Measurements from ENCODE around the gene BTNL8.
"Not testable (repeated sequence)": the region's sequence is repeated elsewhere in the genome, so short reads cannot be mapped to it uniquely, and the experiment has no call there.

Gene BTNL8

DNA sequence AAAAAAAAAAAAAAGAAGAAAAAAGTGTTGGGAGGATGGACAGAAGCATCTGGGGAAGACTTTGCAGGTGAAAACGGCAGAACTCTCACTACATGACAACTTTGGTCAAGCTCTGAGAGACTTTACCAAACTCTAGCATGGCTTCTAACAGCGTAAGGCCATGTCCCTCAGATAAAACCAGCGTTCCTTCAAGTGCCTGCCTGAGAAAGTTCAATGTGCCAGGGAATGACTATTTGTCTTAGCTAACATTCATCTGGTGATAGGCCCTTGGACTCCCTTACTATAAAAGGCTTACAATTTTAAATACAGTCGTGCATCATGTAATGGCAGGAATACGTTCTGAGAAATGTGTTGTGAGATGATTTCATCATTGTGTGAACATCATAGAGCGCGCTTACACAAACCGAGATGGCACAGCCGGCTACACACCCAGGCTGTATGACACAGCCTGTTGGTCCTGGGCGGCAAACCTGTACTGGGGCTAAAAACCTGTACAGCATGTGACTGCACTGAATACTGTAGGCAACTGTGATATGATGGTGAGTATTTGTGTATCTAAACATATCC is 23.0 kb upstream of the BTNL8 start:
- DNase-seq, result no peak

DNA sequence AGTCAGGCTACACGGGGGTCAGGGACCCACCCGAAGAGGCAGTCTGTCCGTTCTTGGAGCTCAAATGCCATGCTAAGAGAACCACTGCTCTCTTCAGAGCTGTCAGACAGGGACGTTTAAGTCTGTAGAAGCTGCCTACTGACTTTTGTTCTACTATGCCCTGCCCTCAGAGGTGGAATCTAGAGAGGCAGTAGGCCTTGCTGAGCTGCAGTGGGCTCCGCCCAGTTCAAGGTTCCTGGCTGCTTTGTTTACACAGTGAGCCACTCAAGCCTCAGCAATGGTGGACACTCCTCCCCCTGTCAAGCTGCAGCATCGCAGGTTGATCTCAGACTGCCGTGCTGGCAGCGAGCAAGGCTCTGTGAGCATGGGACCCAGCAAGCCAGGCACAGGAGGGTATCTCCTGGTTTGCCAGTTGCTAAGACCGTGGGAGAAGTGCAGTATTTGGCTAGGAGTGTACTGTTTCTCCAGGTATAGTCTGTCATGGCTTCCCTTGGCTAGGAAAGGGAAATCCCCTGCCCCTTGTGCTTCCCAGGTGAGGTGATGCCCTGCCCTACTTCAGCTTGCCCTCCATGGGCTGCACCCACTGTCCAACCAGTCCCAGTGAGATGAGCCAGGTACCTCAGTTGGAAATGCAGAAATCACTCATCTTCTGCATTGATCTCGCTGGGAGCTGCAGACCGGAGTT is 13.0 kb upstream of the BTNL8 start:
- DNase-seq, result not testable (repeated sequence)

DNA sequence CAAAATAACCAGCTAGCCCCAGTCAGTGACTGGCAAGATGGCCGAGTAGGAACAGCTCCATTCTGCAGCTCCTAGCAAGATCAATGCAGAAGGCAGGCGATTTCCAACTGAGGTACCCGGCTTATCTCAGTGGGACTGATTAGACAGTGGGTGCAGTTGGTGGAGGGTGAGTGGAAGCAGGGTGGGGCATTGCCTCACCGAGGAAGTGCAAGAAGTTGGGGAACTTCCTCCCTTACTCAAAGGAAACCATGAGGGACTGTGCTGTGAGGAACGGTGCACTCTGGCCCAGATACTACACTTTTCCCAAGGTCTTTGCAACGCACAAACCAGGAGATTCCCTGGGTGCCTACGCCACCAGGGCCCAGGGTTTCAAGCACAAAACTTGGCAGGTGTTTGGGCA is 9.6 kb upstream of the BTNL8 start:
- DNase-seq, result no peak

DNA sequence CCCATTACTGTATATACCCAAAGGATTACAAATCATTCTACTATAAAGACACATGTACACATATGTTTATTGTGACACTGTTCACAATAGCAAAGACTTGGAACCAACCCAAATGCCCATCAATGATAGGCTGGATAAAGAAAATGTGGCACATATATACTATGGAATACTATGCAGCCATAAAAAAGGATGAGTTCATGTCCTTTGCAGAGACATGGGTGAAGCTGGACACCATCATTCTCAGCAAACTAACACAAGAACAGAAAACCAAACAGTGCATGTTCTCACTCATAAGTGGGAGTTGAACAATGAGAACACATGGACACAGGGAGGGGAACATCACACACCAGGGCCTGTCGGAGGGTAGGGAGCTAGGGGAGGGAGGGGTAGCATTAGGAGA is 3.6 kb upstream of the BTNL8 start:
- DNase-seq, result not testable (repeated sequence)

DNA sequence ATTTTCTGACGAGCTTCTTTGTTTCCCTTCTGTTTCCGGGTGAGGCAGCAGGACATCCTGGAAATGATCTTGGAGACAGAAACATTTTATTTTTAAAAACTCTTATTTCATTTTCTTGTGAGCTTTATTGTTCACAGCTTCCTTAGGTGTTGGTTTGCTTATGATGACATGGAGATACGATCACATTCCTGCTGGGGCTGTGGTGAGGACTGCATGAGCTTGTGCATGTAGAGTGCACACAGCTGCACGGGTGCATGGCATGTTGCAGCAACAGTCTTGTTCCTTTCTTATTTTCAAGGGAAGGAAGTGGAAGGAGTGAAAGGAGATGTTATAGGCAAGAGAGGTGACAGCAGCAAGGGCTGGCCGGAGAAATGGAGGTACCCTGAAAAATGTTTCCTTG is 1.2 kb downstream of the BTNL8 start:
- no peak for DNase-seq

- no peak for DNase-seq
Observed at GRCh38 chr5:180901319-180902009, 2.5 kb downstream of the BTNL8 start.

GRCh38 chr5:180908400-180908799 is 9.4 kb downstream of the BTNL8 start:
- no peak for DNase-seq

DNA sequence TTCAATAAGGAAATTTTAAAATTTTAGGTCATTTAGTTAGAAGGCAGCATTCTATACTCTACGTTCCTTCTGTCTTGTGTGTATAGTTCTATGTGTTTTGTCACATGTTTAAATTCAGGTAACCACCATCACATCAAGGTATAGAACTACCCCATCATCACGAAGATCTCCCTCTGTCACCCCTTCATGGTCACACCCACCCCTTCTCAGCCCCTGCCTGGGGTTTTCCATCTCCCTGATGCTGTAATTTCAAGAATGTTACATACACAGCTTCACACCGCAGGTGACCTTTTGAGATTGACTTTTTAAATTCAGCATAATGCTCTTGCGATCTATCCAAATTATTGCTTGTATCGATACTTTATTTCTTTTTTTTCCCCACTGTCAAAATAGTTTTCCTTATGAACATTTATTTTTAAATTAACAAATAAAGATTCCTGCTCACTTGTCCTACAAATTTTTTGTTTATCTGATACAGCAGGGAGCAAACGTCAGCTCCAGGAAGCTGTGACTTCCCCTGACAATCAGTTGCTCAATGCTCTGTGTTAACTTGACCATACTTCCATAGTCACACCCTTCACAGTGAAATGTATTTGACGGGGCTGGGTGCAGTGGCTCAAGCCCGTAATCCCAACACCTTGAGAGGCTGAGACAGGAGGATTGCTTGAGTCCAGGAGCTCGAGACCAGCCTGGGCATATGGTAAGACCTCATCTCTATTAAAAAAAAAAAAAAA is 10.2 kb downstream of the BTNL8 start:
- DNase-seq, result no peak

- DNase-seq, result no peak
Observed at GRCh38 chr5:180909782-180910181, 10.8 kb downstream of the BTNL8 start.

GRCh38 chr5:180910182-180910581 is 11.2 kb downstream of the BTNL8 start:
- no peak for DNase-seq

DNA sequence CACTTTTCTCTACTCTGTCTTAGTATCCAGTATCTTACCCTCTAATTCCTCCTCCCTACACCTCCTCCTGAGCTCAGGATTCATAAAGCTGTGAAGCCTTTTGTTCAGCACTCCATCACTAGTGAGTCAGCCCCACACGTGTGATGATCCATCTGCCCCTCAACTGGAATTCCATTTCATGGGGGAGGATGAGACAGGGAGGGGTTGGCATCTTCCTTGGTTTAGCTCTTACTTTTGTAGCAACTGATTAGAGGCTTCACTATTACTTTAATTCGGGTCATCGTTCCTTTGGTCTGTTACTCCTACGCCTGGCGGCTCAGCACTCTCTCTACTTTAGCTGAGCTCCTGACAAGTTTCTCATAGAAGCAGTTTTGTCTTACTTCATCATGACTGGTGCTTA is 11.8 kb downstream of the BTNL8 start:
- no peak for DNase-seq

- no peak for DNase-seq
Observed at GRCh38 chr5:180914646-180915045, 15.7 kb downstream of the BTNL8 start.

DNA sequence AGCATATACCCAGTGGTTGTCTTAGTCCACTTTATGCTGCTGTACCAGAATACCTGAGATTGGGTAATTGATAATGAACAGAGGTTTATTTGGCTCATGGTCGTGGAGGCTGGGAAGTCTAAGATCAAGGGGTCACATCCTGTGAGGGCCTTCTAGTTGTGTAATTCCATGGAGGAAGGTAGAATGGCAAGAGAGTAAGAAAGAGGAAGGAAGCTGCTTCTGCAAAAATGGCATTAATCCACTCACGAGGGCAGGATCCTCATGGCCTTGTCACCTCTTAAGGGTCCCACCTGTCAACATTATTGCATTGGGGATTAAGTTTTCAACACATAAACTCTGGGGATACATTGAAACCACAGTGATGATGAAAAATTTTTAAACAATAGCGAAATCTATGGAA is 17.0 kb downstream of the BTNL8 start:
- DNase-seq, result no peak

DNA sequence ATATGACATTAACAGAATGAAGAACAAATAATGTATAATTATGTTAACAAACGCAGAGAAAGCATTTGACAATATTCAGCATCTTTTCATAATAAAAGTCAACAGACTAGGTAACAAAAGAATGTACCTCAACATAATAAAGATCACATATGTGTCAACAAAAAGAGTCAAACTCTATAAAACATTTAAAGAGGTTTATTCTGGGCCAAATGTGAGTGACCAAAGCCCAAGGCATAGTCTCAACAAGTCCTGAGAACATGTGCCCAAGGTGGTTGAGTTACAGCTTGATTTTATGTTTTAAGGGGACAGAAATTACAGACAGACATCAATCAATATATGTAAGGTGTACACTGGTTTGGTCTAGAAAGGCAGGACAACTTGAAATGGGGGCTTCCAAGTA is 19.4 kb downstream of the BTNL8 start:
- no peak for DNase-seq

- no peak for DNase-seq
Observed at GRCh38 chr5:180920710-180921109, 21.8 kb downstream of the BTNL8 start.

DNA sequence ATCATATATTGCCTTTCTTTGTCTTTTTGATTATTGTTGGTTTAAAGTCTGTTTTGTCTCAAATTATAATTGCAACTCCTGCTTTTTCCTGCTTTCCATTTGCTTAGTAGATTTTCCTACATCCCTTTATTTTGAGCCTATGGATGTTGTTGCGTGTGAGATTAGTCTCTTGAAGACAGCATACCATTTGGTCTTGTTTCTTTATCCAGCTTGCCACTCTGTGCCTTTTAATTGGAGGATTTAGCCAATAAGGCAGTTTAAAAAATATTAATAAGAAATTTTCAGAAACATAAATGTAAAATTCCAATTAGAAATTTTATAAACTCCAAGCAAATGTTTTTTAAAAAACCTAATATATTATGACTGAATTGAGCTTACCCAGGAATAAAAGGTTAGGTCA is 24.0 kb downstream of the BTNL8 start:
- DNase-seq, result no peak

DNA sequence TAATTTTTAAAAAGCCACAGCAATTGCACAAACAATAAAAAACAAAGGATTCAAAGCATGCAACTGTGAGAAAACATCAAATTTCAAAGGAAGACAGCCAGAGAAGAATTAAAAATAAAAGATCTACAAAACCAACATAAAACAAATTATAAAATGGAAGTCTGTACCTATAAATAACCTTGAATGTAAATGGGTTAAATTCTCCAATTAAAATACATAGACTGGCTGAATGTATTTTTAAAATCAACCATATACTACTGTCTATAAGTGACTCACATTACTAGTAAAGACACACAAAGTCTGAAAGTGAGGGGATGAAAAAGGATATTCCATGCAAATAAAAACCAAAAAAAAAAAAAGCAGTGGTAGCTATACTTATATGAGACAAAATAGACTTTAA is 33.7 kb downstream of the BTNL8 start:
- no peak for DNase-seq

- no peak for DNase-seq
Observed at GRCh38 chr5:180935203-180935602, 36.2 kb downstream of the BTNL8 start.

DNA sequence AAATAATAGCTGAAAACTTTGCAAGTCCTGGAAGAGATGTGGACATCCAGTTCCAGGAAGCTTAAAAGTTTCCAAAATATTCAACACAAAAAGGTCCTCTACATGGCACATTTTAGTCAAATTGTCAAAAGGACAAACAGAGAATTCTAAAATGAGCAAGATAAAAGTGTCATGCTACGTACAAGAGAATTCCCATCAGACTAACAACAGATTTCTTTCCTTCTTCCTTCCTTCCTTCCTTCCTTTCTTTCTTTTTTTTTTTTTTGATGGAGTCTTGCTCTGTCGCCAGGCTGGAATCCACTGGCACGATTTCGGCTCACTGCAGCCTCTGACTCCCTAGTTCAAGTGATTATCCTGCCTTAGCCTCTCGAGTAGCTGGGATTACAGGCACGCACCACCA is 39.3 kb downstream of the BTNL8 start:
- no peak for DNase-seq

- DNase-seq, result no peak
Observed at GRCh38 chr5:180950291-180950949, 51.5 kb downstream of the BTNL8 start.

DNA sequence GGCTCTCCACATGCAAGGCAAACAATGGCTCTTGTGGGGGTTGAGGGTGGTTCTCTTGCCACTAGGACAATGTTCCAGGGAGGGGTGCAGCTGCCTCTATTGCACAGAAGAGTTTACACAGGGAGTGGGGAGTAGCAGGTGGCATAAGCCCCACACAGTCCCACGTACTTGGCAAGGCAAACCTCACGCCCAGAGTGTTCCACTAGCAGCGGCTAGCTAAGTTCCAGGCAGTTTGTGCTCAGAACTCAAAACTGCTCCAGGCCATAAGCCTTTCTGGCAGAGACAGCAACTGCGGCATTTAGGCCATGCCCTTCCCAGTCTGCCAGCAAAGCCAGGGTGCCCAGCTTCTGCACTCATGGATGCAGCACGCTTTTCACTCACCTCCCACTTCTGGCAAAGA is 60.7 kb downstream of the BTNL8 start:
- DNase-seq, result no peak

DNA sequence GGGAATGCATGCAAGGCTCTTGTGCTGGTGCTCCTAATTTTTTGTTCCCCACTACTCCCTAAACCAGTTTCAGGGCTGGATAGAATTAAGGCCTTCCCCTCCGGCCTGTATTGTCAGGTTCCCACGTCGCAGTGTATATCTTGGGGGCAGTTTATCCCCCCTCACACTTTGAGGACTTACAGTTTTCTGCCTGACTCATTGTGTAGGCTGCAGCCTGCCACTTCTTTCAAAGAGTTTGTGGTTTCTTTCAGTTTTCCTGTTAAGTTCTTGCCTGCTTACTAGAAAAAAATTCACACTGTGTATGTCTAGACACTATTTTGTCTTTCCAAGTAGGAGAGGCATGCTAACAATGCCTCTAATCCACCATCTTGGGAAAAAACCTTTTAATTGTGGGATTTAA is 61.2 kb downstream of the BTNL8 start:
- no peak for DNase-seq

GRCh38 chr5:180969406-180969805 is 70.4 kb downstream of the BTNL8 start:
- DNase-seq, result no peak
